CD4-positive, alpha-beta T cell treated with Interleukin-15 for 1 hour (primary cell): Measurements from ENCODE around the gene PSMB10.
"Not testable (repeated sequence)": the region's sequence is repeated elsewhere in the genome, so short reads cannot be mapped to it uniquely, and the experiment has no call there.

Source experiments
- DNase-seq: peaks from one replicate; pipeline ENCODE4 v3.0.0-alpha.2; 2020

Gene PSMB10

DNA sequence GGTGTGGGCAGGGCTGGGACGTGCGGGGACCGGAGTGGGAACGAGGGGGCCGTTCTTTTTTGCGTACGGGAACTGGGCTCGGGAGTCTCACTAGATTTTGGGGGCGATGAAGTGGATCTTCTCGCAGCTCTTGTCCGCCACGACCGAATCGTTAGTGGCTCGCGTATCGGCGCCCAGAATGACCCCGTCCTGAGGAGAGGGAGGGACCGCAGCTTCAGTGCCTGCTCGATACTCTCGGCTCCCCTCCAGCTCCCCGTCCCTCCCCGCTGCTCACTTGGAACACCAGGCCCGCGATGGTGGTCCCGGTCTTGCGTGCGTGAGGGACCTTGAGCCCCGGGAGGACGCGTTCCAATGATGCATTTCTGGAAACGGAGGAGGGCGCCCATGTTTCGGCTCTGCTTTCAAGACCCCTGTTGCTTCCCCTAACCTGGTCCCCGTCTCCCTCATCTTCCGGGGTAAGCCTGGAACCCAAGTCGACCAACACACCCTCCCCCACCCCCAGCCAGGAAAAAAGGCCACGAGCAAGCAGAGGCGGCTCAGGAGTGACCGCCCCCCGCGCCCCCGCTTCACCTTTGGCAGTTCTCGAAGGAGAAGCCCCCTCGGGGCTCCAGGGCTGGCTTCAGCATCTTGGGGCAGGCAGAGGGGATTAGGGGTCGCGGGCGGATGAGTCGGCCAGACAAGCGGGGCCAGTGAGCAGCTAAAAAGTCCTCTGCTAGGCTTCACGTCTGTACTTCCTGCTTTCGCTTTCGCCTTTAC, at the start of gene PSMB10:
TSS of gene PSMB10 (minus strand) at position 727 of the 756 bp plus-strand sequence. CDS start at position 626, 101 bp downstream.
- peak; percentile 24 for DNase-seq

DNA sequence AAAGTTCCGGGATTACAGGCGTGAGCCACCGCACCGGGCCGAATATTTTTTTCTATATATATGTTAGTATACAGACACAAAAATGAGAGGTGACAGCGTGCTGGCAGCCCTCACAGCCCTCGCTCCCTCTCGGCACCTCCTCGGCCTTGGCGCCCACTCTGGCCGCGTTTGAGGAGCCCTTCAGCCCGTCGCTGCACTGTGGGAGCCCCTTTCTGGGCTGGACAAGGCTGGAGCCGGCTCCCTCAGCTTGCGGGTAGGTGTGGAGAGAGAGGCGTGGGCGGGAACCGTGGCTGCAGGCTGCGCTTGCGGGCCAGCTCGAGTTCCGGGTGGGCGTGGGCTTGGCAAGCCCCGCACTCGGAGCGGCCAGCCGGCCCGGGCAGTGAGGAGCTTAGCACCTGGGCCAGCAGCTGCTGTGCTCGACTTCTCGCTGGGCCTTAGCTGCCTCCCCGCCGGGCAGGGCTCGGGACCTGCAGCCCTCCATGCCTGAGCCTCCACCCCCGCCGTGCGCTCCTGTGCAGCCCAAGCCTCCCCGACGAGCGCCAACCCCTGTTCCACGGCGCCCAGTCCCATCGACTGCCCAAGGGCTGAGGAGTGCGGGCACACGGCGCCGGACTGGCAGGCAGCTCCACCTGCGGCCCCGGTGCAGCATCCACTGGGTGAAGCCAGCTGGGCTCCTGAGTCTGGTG, 45.5 kb upstream of the PSMB10 start:
- DNase-seq = no peak

DNA sequence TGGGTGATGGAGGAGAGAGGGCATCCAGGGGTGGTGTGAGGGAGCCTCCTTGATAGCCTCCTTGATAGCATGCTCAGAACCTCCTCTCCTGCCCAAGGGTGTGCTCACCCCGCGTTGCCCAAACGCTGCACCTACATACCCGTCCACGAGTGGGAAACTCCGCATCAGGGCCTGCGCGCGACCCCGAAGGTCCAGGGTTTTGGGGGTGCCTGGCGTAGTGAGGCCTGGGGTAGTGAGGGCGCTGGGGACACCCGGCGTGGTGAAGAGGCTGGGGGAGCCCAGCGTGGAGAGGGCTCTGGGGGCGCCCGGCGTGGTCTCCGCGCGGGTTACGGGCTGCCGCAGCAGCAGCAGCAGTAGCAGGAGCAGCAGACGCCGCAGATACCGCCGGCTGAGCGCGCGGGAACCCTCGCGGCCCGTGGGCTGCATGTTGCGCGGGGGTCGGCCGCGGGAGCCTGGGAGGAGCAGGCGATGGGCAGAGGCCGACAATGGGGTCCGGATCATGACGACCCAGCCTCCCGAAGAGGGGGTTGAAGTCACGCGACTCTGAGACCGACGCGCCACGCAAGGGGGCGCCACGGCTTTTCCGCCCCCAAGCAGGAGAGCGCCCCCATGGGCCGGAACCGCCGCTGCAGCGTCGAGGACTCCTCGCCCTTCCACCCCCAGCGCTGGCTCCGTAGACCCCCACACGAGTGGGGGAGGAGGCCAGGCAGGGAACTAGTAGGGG, 43.5 kb upstream of the PSMB10 start, which contains the start of gene DPEP3:
TSS of gene DPEP3 (minus strand) at position 545 of the 724 bp plus-strand sequence. CDS start at position 426, 119 bp downstream.
- no peak for DNase-seq

DNA sequence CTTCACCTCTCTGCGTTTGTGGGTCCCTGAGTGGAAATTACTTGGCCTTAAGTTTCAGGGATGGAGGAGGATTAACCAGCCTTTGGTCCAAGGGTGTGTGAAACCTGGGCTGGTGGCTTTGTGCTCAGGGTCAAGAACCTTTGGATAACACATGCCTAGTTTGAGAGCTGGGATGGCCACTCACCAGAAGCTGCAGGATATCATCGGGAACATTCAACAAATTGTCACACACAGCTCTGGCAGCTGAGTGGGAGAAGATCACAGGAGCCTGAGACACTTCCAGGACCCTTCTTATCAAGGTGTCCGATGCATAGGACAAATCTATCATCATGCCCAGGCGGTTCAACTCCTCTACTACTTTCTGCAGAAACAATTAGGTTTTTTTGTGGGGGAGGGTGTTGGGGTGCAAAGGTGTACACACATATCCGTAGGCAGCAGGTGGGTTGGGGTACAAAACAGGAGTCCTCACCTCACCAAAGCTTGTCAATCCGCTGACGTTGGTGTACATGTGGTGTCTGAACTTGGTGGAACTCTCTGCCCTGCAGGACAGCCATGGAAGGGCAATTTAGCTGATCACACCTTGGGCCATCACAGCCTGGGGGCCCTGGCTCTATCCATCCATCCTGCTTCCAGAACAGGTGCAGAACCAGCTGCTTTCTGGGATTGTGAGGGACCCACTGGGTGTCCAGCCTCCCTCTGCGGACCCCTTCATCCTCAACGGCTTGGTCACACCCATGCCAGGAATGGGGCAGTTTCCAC, 41.0 kb upstream of the PSMB10 start:
- no peak for DNase-seq

DNA sequence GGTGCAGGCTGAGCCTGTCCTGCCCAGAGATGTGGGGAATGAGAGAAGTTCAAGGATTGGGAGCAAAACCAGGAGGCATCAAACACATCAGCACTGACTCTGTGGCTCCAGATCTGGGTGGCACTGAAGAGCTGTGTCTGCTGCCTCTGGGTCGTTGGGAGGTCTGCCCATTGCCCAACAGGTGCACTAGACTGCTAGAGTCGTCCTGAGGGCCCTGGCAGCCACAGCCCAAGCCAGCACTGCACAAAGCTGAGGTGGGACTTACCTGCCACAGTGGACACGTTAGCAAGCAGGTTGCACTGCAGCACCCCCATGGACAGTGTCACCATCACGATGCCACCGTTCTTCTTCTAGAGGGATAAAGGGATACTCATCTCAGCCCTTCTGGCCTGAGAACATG, 40.4 kb upstream of the PSMB10 start:
- no peak for DNase-seq

DNA sequence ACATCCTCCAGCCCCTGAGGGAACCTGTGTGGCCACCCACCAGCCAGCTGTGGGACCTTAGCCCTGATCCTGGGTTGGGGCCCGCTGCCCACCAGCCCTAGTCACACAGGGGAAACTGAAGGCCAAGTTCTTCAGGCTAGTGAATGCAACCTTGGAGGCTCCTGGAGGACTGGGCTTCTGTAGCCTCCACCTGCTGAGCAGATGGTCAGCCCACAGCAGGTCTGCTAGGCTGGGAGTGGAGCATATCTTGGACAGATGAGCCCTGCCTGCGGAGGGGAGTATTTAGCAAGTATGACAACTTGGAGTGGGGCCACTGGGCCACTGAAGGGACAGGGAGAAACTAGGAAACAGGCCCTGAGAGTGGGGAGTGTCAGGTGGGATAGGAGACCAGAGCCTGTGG, 39.6 kb upstream of the PSMB10 start:
- DNase-seq = no peak

DNA sequence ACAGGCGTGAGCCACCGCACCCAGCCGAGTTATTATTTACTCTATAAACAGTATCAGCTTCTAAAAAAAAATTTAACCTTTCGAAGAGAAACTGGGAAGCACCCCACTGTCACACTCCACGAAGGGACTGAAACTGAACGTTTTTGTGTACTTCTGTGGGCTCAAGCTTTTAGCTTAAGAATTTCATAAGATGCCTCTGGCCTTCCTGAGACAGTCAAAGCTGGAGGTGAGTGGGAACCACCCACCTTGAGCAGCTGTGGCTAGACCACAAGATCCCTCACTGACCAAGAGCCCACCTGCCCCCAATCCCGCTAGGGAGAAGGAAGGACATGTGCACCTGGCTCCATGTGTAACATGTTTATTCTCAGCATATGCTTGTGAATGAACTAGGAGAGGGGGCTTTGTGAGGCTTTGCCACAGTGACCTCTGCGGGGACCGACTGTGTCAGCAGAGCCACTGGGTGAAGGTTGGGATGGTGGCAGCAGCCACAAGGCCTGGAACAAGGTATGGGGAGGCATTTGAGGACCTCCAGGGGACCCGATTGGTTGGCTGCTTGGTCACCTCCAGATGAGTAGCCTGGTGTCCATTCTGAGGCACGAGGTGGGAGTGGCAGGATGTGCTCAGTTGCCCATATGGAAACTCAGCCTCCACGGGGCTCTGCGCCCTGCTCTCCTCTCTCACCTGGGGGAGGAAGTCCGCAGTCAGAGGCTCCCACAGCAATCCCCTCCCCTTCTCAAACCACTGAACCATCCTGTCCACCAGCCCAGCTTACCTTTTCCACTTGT, 38.9 kb upstream of the PSMB10 start:
- DNase-seq = no peak

DNA sequence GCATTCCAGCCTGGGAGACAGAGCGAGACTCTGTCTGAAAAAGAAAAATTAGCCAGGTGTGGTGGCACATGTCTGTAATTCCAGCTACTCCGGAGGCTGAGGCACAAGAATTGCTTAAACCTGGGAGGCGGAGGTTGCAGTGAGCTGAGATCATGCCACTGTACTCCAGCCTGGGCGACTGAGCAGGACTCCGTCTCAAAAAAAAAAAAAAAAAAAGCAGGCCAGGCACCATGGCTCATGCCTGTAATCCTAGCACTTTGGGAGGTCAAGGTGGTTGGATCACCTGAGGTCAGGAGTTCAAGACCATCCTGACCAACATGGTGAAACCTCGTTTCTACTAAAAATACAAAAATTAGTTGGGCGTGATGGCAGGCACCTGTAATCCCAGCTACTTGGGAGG, 35.6 kb upstream of the PSMB10 start:
- DNase-seq = not testable (repeated sequence)

DNA sequence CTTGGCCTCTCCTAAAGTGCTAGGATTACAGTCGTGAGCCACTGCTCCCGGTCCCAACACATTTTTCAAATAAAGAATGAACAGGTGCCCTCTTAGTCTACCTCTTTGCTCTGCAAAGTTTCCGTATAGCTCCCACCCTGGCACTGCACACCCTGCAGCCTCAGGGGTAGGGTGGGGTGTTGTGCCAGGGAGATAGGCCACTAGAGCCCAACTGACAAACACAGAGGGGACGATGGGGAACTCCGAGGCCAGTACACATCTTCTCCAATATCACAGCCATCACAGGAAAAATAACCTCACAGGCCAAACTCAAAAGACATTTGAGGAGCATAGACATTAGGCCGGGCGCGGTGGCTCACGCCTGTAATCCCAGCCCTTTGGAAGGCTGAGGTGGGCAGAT, 34.5 kb upstream of the PSMB10 start:
- DNase-seq = no peak

DNA sequence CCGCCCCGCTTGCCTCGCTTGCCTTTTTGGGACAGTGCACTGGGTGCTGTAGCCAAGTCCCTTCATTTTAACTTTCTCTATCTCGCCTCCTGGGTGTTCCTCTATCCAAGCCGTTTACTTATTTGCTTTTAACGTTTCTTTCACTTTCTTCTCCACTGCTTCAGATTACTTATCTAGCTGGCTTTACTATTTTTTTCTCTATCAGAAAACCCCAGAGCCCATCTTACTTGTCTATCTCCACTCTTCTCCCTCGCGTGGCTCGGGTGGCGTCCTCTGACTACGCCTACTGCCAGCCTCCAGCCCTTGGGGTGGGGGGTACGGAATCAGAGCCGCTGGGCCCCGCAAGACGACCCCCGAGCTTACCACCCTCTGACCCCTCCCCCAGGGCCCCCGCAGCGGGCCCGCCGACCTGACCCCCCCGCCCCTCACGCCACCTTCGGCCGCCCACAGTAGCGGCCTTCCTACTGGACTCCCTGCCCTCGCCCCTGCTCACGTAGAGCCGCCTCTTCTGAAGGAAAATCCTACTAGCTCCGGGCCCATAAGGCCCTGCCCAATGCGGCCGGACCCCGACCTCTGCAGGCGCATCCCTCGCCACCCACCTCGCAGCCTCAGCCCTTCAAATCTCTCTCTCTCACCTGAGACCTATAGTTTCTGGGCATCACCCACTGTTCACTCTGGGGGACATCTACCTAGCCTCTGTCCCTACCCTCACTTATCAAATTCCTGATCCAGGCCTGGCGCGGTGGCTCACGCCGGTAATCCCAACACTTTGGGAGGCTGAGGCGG, 32.8 kb upstream of the PSMB10 start:
- no peak for DNase-seq

DNA sequence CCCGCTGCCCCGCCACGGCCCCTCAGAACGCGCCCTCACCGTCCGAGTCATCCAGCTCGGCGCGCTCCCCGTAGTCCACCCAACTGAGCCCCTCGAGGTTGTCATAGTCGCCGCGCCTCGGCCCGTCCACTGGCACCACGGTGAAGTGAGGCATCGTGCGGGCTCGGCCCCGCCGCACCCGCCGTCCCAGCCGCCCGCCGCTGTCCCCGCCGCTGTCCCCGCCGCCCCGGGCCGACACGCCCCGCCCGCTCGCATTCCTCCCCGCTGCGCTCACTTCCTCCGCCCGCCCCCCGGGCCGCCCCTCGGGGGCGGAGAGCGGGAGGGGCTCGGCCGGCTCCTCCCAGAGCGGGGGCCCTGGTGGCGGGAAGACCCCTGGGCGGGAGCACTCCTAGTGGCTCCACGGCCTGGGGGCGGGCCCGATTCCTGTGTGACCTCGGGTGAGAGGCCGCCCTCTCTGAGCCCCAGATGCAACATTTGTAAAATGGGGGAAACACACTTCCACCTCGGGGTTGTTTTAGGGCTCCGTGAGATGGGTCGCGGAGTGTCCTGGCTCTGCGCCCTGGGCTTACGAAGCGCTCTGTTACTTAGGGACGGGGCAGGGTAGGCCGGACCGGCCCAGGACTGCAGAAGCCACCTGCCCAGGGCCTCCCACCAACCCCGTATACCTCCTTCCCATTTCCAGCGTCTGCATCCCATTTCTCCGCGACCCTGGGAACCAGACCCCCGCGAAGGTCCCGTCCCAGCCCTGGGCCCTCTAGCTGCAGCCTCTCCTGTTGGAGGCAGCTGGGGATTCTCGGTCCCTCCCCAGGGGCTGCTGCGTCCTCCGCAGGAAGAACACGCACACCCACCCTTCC, 32.0 kb upstream of the PSMB10 start, which contains the start of gene SLC12A4:
TSS of gene SLC12A4 (minus strand) at position 238 of the 854 bp plus-strand sequence. CDS start at position 154, 84 bp downstream.
- peak; percentile 87 for DNase-seq

DNA sequence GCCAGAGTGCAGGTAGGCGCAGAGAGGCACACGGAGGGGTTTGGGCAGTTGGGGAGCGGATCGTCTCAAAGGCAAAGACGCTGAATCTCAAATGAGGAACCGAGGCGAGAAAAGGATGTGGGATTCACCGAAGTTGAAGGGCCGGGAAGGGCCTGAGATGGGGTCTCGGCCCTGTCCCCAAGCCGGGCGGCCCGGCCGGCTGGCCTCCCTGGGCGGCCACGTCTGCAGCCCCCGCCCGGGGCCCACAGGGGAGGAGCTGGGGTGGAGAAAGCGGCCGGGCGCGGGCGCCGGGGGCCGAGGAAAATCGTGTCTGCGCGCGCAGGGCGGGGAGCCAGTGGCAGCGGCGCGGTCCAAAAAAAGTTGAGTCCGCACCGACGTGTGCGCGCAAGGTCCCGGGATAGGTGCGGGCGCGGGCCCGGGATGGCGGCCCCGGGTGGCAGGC, 31.3 kb upstream of the PSMB10 start:
- DNase-seq = no peak

DNA sequence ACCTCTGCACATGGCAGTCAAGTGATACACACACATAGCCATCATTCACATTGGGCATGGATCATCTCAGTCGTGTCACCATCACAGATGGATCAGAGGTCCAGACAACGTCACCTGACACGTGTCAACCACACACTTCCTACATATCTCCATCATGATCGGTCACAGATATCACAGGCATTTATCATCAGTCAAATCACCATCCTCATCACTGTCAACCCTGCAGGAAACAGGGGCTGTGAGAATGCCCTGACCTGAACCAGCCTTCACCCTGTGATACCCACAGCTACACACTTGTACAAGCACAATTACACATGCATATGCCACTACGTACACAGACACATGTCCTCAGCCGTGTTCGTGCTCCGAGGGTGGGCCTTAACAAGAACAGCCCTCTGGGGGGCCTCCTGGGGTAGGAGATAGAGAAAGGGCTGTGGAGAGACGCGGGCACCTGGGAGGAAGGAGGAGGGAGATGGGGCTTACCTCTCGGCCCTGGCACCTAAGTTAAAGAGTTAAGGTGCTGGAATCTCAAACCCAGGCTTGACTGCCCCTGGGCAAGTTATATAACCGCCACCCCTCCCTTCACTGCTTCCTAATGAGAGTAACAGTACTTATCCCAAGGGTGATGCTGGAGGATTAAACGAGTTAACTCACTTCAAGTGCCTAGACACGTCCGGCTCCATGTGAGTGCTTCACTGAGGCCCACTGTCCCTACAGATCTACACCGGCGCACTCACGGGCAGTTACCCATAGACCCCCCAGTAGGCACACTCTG, 30.7 kb upstream of the PSMB10 start:
- DNase-seq = no peak

DNA sequence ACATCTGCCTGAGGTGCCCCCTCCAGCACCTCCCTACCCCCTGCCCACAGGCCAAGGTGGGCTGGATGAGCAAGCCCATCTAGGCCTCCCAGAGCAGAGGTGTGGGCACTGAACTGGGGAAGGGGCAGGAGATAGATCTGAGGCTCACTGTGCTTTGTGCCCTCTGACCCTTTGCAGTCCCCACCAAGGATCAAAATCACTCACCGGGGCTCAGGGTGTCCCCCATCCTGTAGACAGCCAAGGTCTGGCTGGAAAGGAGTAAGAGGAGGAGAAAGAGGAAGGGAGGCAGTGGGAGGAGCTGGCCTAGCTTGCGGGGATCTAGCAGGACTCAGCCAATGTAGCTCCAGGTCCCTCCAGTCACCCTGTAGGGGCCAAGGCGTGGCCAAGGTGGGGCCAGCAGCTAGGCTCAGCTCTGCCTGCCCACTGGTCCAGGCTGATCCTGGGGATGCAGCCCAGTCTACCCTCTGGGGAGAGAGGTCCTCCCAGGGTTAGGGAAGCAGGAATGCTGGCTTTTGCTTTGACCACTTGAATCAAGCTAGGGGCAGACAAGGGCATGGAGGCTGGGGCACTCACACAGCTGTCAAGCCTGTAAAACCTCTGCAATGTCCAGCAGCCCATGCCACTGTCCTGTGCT, 30.0 kb upstream of the PSMB10 start:
- no peak for DNase-seq

DNA sequence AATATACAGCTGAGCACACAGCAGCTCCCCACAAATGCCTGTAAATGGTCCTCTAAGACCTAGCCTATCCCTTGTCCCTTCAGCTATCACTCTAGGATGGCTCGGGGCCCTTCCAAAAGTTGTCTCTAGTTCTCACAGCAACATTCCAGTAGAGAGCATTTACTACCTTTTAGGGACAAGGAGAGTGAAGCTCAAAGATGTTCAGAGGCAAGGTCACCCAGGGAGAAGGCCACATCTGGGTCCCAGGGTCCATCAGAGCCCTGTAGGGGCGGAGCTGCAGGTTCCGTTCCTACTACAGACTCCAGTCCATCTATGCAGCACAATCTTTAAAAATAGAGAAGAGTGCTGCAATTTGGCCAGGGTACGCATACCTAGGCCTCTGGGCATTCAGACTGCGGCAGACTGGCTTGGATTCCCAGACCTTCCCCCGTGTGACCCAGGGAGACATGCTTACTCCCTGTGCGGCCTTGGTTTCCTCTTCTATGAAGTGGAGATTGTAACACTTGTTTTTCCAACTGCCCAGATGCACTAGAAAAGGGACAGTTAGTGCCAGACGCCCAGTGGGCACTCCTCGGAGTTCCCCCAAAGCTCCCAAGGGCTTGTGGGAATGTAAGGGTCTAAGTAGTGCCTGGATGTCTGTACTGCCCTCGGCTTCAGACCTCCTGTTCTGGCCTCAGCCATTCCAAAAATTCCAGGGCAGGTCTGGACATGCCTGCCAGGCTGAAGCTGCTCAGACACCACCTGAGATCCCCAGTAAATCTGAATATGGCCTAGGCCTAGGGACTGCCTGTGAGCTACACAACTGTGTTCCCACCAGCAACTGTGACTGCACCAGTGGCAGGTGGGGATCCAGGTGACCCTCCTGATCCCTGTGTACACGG, 29.3 kb upstream of the PSMB10 start:
- no peak for DNase-seq

DNA sequence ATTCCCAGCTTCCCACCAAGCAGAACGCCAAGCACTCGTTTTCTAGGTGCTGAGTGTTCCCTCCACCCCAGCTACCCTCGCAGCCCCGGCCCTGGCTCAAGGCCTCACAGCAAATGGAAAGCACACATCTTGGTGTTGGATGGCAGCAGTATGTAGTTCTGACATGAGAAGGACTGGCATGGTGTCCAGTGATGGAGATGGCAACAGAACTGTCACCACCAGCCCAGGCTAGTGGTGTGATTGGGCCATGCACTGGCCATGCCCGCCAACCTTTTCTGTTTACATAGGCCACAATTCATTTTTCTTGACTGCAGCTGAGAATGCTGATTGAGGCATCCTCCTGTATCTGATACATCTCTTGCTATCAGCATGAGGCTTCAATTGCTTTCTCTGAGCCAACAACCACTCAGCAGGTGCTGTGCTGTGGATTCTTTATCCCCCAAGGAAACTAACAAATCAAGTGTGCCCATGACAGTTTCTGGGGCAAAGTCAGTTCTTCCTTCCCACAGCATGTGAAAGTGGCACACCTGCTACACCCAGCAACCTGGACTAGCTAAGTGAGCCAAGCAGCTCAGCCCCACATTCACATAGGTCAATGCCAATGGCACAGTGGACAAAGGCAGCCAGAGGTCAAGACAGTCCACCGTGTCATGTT, 28.0 kb upstream of the PSMB10 start:
- DNase-seq = no peak
